ENCODE measurements around the gene RNU4-1.
"Not testable (repeated sequence)": the region's sequence is repeated elsewhere in the genome, so short reads cannot be mapped to it uniquely, and the experiment has no call there.

Gene RNU4-1

DNA sequence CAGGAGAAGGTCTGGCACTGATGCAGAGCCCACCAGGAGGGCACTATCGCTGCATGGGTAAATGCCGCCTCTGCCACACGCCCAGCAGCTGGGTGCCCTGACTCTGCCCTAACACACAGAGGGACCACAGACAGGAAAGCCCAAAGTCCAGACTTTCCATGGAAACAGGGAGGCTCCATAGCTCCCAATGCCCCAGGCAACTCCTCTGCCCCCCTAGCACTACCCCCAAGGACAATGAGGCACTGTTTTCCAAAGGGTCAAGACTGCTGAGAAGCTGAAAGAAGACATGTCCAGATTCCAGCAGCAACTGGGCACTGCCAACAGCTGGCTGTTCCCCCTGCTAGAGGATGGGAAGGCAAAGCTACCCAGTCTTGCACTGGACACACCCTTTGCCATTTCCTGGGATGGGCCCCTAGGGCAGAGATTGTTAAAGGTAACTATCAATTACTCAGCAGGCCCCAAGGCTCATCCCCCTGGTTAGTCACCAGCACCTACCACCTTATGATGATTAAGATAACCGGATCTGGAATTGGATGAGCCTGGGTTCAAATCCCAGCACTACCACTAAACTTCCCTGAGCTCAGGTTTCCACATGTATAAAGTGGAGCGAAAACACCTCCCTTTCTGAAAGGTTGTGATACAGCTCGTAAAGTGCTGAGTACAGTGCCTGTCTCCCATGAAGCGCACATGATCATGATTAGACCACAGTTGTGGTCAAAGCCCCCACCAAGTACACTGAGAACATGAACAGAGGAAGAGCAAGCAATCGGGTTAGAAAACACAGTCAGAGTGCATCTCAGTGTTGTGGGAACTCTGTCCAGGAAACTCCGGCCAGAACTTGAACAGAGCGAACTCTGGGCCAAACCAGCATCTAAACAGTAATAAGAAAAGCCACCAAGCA lies 30.8 kb downstream of the RNU4-1 start:
- no peak for DNase-seq (ENCODE audit: extremely low read depth, low read depth)
- TF ChIP-seq, protein P1, sequence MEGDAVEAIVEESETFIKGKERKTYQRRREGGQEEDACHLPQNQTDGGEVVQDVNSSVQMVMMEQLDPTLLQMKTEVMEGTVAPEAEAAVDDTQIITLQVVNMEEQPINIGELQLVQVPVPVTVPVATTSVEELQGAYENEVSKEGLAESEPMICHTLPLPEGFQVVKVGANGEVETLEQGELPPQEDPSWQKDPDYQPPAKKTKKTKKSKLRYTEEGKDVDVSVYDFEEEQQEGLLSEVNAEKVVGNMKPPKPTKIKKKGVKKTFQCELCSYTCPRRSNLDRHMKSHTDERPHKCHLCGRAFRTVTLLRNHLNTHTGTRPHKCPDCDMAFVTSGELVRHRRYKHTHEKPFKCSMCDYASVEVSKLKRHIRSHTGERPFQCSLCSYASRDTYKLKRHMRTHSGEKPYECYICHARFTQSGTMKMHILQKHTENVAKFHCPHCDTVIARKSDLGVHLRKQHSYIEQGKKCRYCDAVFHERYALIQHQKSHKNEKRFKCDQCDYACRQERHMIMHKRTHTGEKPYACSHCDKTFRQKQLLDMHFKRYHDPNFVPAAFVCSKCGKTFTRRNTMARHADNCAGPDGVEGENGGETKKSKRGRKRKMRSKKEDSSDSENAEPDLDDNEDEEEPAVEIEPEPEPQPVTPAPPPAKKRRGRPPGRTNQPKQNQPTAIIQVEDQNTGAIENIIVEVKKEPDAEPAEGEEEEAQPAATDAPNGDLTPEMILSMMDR (IDR thresholded peaks at IDR 0.05; ENCODE audit: low read depth, low read length): no peak

DNA sequence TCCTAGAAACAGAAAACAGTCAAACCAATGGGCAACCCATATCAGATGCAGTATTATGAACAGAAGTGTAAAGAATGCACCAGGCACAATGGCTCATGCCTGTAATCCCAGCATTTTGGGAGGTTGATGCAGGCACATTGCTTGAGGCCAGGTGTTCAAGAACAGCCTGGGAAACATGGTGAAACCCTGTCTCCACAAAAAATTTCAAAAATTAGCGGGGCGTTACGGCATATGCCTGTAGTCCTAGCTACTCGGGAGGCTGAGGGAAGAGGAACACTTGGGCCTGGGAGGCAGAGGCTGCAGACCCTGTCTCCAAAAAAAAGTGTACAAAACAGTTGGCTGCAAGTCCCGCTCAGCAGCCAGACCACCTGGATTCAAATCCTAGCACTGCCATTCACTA lies 32.4 kb downstream of the RNU4-1 start:
- TF ChIP-seq, protein P1 (IDR thresholded peaks at IDR 0.05; ENCODE audit: low read depth, low read length): no peak
- no peak for DNase-seq (ENCODE audit: extremely low read depth, low read depth)

DNA sequence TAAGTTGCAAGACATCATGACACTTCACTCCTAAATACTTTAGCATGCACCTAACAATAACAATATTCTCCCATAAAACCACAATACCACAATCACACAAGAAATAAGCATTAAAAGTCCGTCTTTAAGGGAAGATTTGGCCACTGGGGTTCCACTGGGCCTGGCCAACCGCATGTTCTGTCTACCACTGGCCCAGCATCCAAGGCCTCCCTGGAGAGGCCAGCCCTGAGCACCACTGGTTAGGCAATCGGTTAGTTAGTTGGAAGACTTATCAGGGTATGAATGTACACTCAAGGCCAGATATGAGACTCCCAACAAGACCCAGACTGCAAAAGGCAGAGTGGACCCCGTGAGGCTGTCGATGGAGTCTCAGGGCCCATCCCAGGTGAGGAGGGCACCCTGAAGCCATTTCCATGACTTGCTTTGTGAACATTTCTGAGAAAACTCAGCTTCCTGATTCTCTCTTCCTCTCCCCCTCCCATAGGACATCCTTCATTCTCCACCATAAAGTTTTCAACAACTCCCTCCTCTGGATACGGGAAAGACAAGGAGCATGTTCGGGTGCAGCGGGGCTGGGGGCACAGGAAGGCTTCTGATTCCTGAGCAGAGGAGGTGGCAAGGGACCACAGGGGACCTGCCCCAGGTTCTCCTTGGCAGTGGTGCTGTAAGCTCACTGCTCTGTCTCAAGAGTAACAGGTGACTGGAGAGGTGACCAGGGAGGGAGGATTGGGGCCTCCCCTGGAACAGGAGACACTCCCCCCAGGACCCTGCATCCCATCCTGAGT lies 33.4 kb downstream of the RNU4-1 start:
- no peak for DNase-seq (ENCODE audit: extremely low read depth, low read depth)
- TF ChIP-seq, protein P1 (IDR thresholded peaks at IDR 0.05; ENCODE audit: low read depth, low read length): no peak

DNA sequence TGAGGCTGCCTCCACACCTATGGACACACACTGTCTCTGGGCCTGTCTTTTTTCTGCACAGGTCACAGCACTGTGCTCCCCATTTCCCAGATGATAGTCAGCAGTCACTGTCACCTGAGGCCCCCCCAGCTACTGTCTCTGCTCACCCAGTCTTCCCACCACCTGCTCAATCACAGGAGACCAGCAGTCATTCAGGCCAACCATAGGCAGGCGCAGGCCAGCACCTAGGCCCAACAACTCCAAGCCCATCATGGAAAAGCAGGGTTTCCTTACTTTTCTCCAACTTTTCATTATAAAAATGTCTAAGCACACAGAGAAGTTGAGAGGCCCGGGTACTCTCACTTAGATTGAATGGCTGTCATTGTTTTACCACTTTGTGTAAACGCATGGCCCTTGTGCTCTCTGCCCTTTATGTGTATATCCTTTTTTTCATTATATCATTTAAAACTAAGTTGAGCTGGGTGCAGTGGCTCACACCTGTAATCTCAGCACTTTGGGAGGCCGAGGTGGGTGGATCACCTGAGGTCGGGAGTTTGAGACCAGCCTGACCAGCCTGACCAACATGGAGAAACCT lies 34.6 kb downstream of the RNU4-1 start:
- TF ChIP-seq, protein P1 (IDR thresholded peaks at IDR 0.05; ENCODE audit: low read depth, low read length): no peak
- DNase-seq (ENCODE audit: extremely low read depth, low read depth): no peak

DNA sequence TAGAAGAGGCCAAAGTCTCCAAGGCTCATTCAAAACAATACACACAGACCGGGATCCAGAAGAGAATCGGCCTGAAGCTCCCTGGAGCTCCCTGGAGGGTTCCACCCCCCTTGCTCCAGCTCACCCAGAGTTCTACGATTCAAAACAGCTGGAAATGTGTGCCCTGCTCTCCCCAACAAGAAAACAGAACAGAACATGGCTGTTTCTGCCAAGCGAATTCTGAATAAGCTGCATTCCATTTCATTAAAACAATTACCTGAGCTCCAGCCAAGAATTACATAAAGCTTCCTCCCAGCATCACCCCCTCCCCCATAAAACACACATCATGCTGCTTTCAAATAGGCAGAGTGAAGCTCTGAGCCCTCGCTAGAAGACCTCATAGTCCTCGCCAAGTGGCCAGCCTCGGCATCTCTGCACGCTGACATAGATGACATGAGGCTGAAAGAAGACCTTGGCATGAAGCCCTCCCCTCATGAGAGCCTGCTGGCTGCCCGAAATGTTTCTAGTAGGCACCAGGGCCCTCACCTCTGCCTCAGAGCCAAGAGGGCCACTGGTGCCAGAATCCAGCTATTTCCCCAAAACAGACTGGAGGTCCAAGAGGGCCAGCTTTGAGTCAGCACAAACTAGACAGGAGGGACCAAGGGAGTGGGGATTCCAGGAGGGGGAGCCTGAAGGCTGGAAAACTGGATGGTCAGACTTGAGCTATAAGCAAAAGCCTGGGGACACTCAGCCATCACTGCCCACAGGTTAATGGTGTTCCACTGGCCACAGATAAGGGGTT lies 35.8 kb downstream of the RNU4-1 start:
- peak; percentile 86 for DNase-seq (ENCODE audit: extremely low read depth, low read depth)
- TF ChIP-seq, protein P1 (IDR thresholded peaks at IDR 0.05; ENCODE audit: low read depth, low read length): no peak; the same call in 1 of the 2 replicates

DNA sequence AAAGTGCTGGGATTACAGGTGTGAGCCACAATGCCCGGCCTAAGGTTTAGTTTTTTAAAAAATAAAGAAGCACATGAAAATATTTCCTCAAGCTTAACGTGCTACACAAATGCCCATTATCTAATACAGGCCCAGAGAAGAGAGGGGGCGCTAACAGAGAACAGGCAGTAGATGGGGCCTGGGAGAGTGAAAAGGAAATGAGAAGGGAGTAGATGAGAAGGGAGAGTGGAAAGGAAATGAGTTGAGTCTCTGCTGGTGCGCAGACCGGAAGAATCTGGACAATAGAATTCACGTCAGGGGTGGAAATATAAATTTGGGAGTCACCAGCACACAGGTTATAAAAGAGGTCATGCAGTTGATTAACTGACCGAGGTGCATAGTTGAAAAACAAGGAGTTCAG lies 38.2 kb downstream of the RNU4-1 start:
- DNase-seq (ENCODE audit: extremely low read depth, low read depth): no peak
- TF ChIP-seq, protein P1 (IDR thresholded peaks at IDR 0.05; ENCODE audit: low read depth, low read length): no peak

DNA sequence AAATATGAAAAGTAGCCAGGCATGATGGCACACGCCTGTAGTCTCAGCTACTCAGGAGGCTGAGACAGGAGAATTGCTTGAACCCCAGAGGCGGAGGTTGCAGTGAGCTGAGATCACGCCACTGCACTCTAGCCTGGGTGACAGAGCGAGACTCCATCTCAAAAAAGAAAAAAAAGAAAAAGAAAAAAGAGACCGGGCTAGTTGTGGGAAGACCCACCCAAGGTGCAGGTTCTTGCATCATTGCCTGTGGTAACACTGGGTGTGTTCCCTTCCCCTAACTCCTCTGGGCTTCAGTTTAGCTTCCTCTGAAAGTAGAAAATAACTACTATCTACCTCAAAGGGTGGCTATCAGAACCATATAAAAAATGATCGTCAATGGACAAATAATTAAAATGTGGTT lies 39.7 kb downstream of the RNU4-1 start:
- DNase-seq (ENCODE audit: extremely low read depth, low read depth): not testable (repeated sequence)
